ENCODE results near the gene LMF1.
"Not testable (repeated sequence)": the region's sequence is repeated elsewhere in the genome, so short reads cannot be mapped to it uniquely, and the experiment has no call there.

The LMF1 gene

GRCh38 chr16:822174-822908, 148.4 kb downstream of the LMF1 start:
- DNase-seq, result no peak

- no peak for DNase-seq
Measured at GRCh38 chr16:821751-822150, 149.0 kb downstream of the LMF1 start.

- DNase-seq, result no peak
Measured at GRCh38 chr16:820748-821147, 150.0 kb downstream of the LMF1 start.

GRCh38 chr16:820044-820408, 150.8 kb downstream of the LMF1 start:
- not testable (repeated sequence) for DNase-seq

- no peak for DNase-seq
Measured at GRCh38 chr16:819336-820043, 151.3 kb downstream of the LMF1 start.

- no peak for DNase-seq
Measured at GRCh38 chr16:818592-818991, 152.2 kb downstream of the LMF1 start.

- DNase-seq, result no peak
Measured at GRCh38 chr16:818132-818531, 152.7 kb downstream of the LMF1 start.

- no peak for DNase-seq
Measured at GRCh38 chr16:817001-817906, 153.5 kb downstream of the LMF1 start.

- DNase-seq, result no peak
Measured at GRCh38 chr16:815861-816260, 154.9 kb downstream of the LMF1 start.

- DNase-seq, result peak; percentile 12
Measured at GRCh38 chr16:814974-815373, 155.8 kb downstream of the LMF1 start.

GRCh38 chr16:813916-814412, 156.8 kb downstream of the LMF1 start:
- DNase-seq, result no peak

- no peak for DNase-seq
Measured at GRCh38 chr16:813204-813915, 157.4 kb downstream of the LMF1 start.

- DNase-seq, result no peak
Measured at GRCh38 chr16:808085-808386, 162.7 kb downstream of the LMF1 start.

- DNase-seq, result peak; percentile 69
Measured at GRCh38 chr16:807347-808084, 163.3 kb downstream of the LMF1 start.

GRCh38 chr16:805474-805873, 165.3 kb downstream of the LMF1 start:
- no peak for DNase-seq

GRCh38 chr16:804193-805048, 166.4 kb downstream of the LMF1 start:
- DNase-seq, result no peak

GRCh38 chr16:803754-804080, 167.1 kb downstream of the LMF1 start:
- no peak for DNase-seq

Data from NCI-H226 (cell line).